Activated CD4-positive, alpha-beta T cell treated with anti-CD3 and anti-CD28 coated beads, Interleukin-2, amount 10 ng/mL, durations not matched to agents 7 days and 5 days (primary cell): Measurements from ENCODE around the gene HSD3B7. TPM values are rescaled to one million over a fixed set of nuclear protein-coding genes. Genes with fewer than 3 reads are reported as not detected.

Source experiments
- CTCF ChIA-PET: fragments of 350-600 bp; sonication (Branson Sonifier 250); formaldehyde crosslinking; loops from one replicate; lab custom pipeline; 2021; ENCODE audit warnings: antibody characterized with exemption; lab: Charles Lee
- POLR2A ChIA-PET: fragments of 350-600 bp; sonication (Branson Sonifier 250); formaldehyde crosslinking; loops from one replicate; lab custom pipeline; 2021; ENCODE audit warnings: antibody characterized with exemption; lab: Charles Lee
- DNase-seq: peaks from one replicate; pipeline ENCODE4 v3.0.0-alpha.2; 2020
- H3K27ac Mint-ChIP-seq: one replicate; pipeline ENCODE4 v1.8.0; 2021; ENCODE audit warnings: mild to moderate bottlenecking, moderate library complexity, mixed read lengths
- H3K27me3 Mint-ChIP-seq: one replicate; pipeline ENCODE4 v1.8.0; 2021; ENCODE audit warnings: mixed read lengths
- H3K36me3 Mint-ChIP-seq: one replicate; pipeline ENCODE4 v1.8.0; 2021; ENCODE audit warnings: low read depth, mixed read lengths
- H3K4me1 Mint-ChIP-seq: one replicate; pipeline ENCODE4 v1.8.0; 2021; ENCODE audit warnings: mixed read lengths
- H3K4me3 Mint-ChIP-seq: one replicate; pipeline ENCODE4 v1.8.0; 2021; ENCODE audit warnings: mild to moderate bottlenecking, moderate library complexity, mixed read lengths
- H3K9me3 Mint-ChIP-seq: one replicate; pipeline ENCODE4 v1.8.0; 2021; ENCODE audit warnings: mixed read lengths
- total RNA-seq, 2 experiments: library from RNA; stranded (reverse); gene quantifications; one replicate each; pipeline ENCODE4 v1.2.3, GENCODE V29; 2021

HSD3B7 gene
- total RNA-seq, 2 experiments from 2014 or later, result 3.4 to 3.5 TPM

- ChIA-PET POLR2A (no interaction called here), CTCF (no interaction called here)
- Mint-ChIP-seq H3K27ac (no peak overlapping the region), H3K4me1 (peaks cover 17% of the 10 kb centered on the region), H3K27me3 (no peaks in the 10 kb centered on the region), H3K36me3 (peaks cover 3% of the 10 kb centered on the region), H3K4me3 (no peak overlapping the region), H3K9me3 (no peaks in the 10 kb centered on the region)
- no peak for DNase-seq
Measured at GRCh38 chr16:31029272-31029671, 44.3 kb downstream of the HSD3B7 start.

GRCh38 chr16:31031276-31031675 lies 46.3 kb downstream of the HSD3B7 start:
- CTCF ChIA-PET, result interaction anchor here (0.9 to 1.5 kb wide), 2 partner anchors 9 to 46 kb away, joined by 3 read pairs; no protein-coding TSS in a partner anchor
- peaks cover 9% of the 10 kb centered on the region for H3K36me3 Mint-ChIP-seq
- no peaks in the 10 kb centered on the region for H3K9me3 Mint-ChIP-seq
- H3K27me3 Mint-ChIP-seq, result no peaks in the 10 kb centered on the region
- no peak overlapping the region for H3K4me3 Mint-ChIP-seq
- H3K27ac Mint-ChIP-seq, result peak overlapping the region; percentile 31
- peaks cover 23% of the 10 kb centered on the region for H3K4me1 Mint-ChIP-seq
- POLR2A ChIA-PET, result no interaction called here
- DNase-seq, result no peak

- Mint-ChIP-seq H3K27ac (peak within 1 kb of the TSS; percentile 96), H3K27me3 (no peaks in the 10 kb centered on the region), H3K9me3 (no peaks in the 10 kb centered on the region), H3K4me1 (peaks cover 23% of the 10 kb centered on the region), H3K36me3 (peaks cover 13% of the 10 kb centered on the region), H3K4me3 (peak within 1 kb of the TSS; percentile 88)
- POLR2A ChIA-PET, result interaction anchor here (0.8 to 1.0 kb wide), 2 partner anchors 40 to 41 kb away, joined by 3 read pairs; partner anchors contain the start of gene ZNF668
- DNase-seq, result peak; percentile 99
- CTCF ChIA-PET, result interaction anchor here (1.1 kb wide), 1 partner anchor 17 kb away, joined by 3 read pairs; no protein-coding TSS in a partner anchor
Measured at GRCh38 chr16:31032736-31033708, 48.0 kb downstream of the HSD3B7 start, which contains the start of gene STX4. STX4 (plus strand) TSS chr16:31033558; CDS start chr16:31033806, 248 bp downstream.

- Mint-ChIP-seq H3K4me1 (peaks cover 23% of the 10 kb centered on the region), H3K36me3 (peaks cover 13% of the 10 kb centered on the region), H3K27me3 (no peaks in the 10 kb centered on the region), H3K27ac (peak overlapping the region; percentile 96), H3K9me3 (no peaks in the 10 kb centered on the region), H3K4me3 (peak overlapping the region; percentile 88)
- peak; percentile 92 for DNase-seq
- POLR2A ChIA-PET, result interaction anchor here (0.8 to 1.0 kb wide), 2 partner anchors 39 to 40 kb away, joined by 3 read pairs; partner anchors contain the start of gene ZNF668
- CTCF ChIA-PET, result interaction anchor here (1.1 kb wide), 1 partner anchor 16 kb away, joined by 3 read pairs; no protein-coding TSS in a partner anchor
Measured at GRCh38 chr16:31033709-31034492, 48.9 kb downstream of the HSD3B7 start.

GRCh38 chr16:31036691-31037090 lies 51.7 kb downstream of the HSD3B7 start:
- no peak for DNase-seq
- Mint-ChIP-seq H3K27me3 (no peaks in the 10 kb centered on the region), H3K9me3 (no peaks in the 10 kb centered on the region), H3K27ac (peak overlapping the region; percentile 6), H3K4me3 (no peak overlapping the region), H3K36me3 (peaks cover 17% of the 10 kb centered on the region), H3K4me1 (peaks cover 21% of the 10 kb centered on the region)
- POLR2A ChIA-PET, result interaction anchor here (0.8 kb wide), 1 partner anchor 27 kb away, joined by 3 read pairs; no protein-coding TSS in a partner anchor
- CTCF ChIA-PET, result interaction anchor here (0.7 to 1.6 kb wide), 2 partner anchors 14 to 37 kb away, joined by 3 to 5 read pairs; no protein-coding TSS in a partner anchor

Other genes starting within 250 kb of the HSD3B7 start
- gene PHKG2, start 236.8 kb upstream of the HSD3B7 start, total RNA-seq, result 10 to 100 TPM; 41.1 to 43.4 TPM
- gene CFAP119, start 223.1 kb upstream of the HSD3B7 start, total RNA-seq, result 1 to 10 TPM; 2.2 to 3.0 TPM
- gene RNF40, start 222.9 kb upstream of the HSD3B7 start, total RNA-seq, result 100 to 1,000 TPM in 1 of 2 experiments, 10 to 100 TPM in 1; 81.9 to 101 TPM
- gene ZNF629, start 198.0 kb upstream of the HSD3B7 start, total RNA-seq, result 1 to 10 TPM; 1.4 TPM
- 10 to 100 TPM; 21.8 to 22.1 TPM for gene BCL7C, start 91.1 kb upstream of the HSD3B7 start, total RNA-seq
- gene CTF1, start 88.6 kb upstream of the HSD3B7 start, total RNA-seq, result under 1 TPM; 0.22 to 0.31 TPM
- 10 to 100 TPM; 21.7 to 22.4 TPM for gene FBXL19, start 61.6 kb upstream of the HSD3B7 start, total RNA-seq
- 10 to 100 TPM; 18.4 to 19.0 TPM for gene ORAI3, start 36.1 kb upstream of the HSD3B7 start, total RNA-seq
- 10 to 100 TPM; 26.5 to 26.6 TPM for gene SETD1A, start 27.5 kb upstream of the HSD3B7 start, total RNA-seq
- 1 to 10 TPM in 1 of 2 experiments, under 1 TPM in 1; 0.62 to 1.1 TPM for gene STX1B, start 25.4 kb downstream of the HSD3B7 start, total RNA-seq
- 10 to 100 TPM; 48.0 to 56.7 TPM for gene STX4, start 48.4 kb downstream of the HSD3B7 start, total RNA-seq
- 10 to 100 TPM; 11.2 to 12.9 TPM for gene ZNF668, start 89.0 kb downstream of the HSD3B7 start, total RNA-seq
- 10 to 100 TPM; 28.3 to 33.3 TPM for gene ZNF646, start 89.2 kb downstream of the HSD3B7 start, total RNA-seq
- gene PRSS53, start 103.7 kb downstream of the HSD3B7 start, total RNA-seq, result 1 to 10 TPM; 3.5 to 5.7 TPM
- gene VKORC1, start 109.6 kb downstream of the HSD3B7 start, total RNA-seq, result 10 to 100 TPM; 55.5 to 59.3 TPM
- gene BCKDK, start 123.2 kb downstream of the HSD3B7 start, total RNA-seq, result 10 to 100 TPM; 23.0 to 23.5 TPM
- gene KAT8, start 132.5 kb downstream of the HSD3B7 start, total RNA-seq, result 10 to 100 TPM; 63.4 to 67.7 TPM
- under 1 TPM in 1 of 2 experiments, not detected in 1; 0.17 TPM for gene PRSS8, start 150.5 kb downstream of the HSD3B7 start, total RNA-seq
- 1 to 10 TPM in 1 of 2 experiments, under 1 TPM in 1; 0.89 to 1.7 TPM for gene PRSS36, start 164.9 kb downstream of the HSD3B7 start, total RNA-seq
- gene FUS, start 194.9 kb downstream of the HSD3B7 start, total RNA-seq, result 100 to 1,000 TPM; 552 to 581 TPM
- 10 to 100 TPM; 66.8 to 68.0 TPM for gene PYCARD, start 217.6 kb downstream of the HSD3B7 start, total RNA-seq
- gene TRIM72, start 228.9 kb downstream of the HSD3B7 start, total RNA-seq, result not detected
- gene PYDC1, start 231.9 kb downstream of the HSD3B7 start, total RNA-seq, result not detected